Measurements from ENCODE around the gene TTC6. TPM values are rescaled to one million over a fixed set of nuclear protein-coding genes. Genes with fewer than 3 reads are reported as not detected.

The TTC6 gene
- total RNA-seq, 1 donor from 2014 or later, result 39.3 TPM

DNA sequence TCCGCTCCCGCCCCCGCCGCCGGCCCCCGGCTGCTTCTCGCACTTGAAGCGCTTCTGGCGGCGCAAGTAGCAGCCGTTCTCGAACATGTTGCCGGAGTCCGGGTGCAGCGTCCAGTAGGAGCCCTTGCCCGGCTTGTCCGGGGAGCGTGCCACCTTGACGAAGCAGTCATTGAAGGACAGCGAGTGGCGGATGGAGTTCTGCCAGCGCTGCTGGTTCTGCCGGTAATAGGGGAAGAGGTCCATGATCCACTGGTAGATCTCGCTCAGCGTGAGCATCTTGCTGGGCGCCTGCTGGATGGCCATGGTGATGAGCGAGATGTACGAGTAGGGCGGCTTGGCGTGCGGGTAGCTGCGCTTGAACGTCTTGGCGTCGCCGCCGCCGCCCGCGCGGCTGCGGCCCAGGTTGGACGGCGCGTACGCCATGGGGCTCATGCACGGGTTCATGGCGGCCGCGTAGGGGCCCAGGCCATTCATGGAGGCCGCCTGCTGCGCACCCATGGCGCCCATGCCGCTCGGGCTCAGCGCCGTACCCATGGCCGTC lies 3.4 kb upstream of the TTC6 start:
- peak overlapping the region; percentile 98 for H3K27ac Mint-ChIP-seq
- peak overlapping the region; percentile 89 for H3K4me3 Mint-ChIP-seq (ENCODE audit: low read depth)
- no peaks in the 10 kb centered on the region for H3K9me3 Mint-ChIP-seq (ENCODE audit: low read depth)
- peaks cover 37% of the 10 kb centered on the region for H3K36me3 Mint-ChIP-seq (ENCODE audit: insufficient read depth)
- H3K27me3 Mint-ChIP-seq, result no peaks in the 10 kb centered on the region
- TF ChIP-seq CTCF (IDR thresholded peaks at IDR 0.05; ENCODE audit: unreplicated experiment), result no peak
- DNase-seq (ENCODE audit: low spot score, unreplicated experiment), result no peak
- H3K4me1 Mint-ChIP-seq (ENCODE audit: low read depth), result peaks cover 40% of the 10 kb centered on the region

DNA sequence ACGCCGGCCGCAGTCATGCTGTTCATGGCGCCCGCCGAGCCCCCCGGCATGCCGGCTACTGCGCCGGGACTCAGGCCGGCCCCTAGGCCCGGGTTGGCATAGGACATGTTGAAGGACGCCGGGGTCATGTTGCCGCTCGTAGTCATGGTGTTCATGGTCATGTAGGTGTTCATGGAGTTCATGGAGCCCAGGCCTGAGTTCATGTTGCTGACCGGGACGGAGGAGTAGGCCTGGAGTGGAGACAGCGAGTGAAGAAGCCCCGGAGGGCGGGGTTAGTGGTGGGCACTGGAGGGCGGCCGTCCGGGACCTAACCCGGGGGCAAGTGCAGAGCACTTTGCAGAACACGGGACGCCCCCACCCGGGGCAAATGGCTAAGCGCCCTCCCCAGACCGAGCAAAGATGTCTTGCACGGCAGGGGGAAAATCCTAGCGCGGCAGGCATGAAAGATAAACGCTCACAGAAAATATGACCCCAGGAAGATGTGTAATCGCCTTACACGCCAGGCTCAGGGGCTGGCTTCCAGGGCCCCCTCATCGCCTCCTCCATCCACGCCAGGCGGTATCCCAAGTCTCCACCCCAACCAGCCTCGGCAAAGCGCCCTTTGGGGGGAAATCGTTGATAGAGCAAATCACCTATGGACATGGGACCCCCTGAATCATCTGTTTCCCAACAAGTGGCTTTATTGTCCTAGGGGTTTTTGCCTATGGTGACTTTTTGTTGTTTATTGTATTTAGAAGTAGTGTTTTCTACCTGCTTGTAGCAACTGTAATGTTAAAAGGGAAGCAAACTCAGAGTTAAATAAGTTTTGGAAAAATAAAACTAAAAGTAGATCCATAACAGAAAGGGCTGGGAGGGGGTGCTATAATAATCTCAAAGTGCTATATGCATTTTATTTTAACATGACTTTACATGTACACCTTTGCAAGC lies 2.7 kb upstream of the TTC6 start:
- H3K4me1 Mint-ChIP-seq (ENCODE audit: low read depth), result peaks cover 37% of the 10 kb centered on the region
- H3K27me3 Mint-ChIP-seq, result no peaks in the 10 kb centered on the region
- peak; percentile 33 for DNase-seq (ENCODE audit: low spot score, unreplicated experiment)
- peaks cover 37% of the 10 kb centered on the region for H3K36me3 Mint-ChIP-seq (ENCODE audit: insufficient read depth)
- no peaks in the 10 kb centered on the region for H3K9me3 Mint-ChIP-seq (ENCODE audit: low read depth)
- peak overlapping the region; percentile 89 for H3K4me3 Mint-ChIP-seq (ENCODE audit: low read depth)
- H3K27ac Mint-ChIP-seq, result peak overlapping the region; percentile 98
- no peak for TF ChIP-seq CTCF (IDR thresholded peaks at IDR 0.05; ENCODE audit: unreplicated experiment)

- Mint-ChIP-seq H3K36me3 (ENCODE audit: insufficient read depth) (peaks cover 32% of the 10 kb centered on the region), H3K9me3 (ENCODE audit: low read depth) (no peaks in the 10 kb centered on the region), H3K27ac (peak overlapping the region; percentile 98), H3K27me3 (no peaks in the 10 kb centered on the region), H3K4me1 (ENCODE audit: low read depth) (peaks cover 32% of the 10 kb centered on the region), H3K4me3 (ENCODE audit: low read depth) (peak overlapping the region; percentile 89)
- TF ChIP-seq CTCF (IDR thresholded peaks at IDR 0.05; ENCODE audit: unreplicated experiment), result no peak
- DNase-seq (ENCODE audit: low spot score, unreplicated experiment), result no peak
Measured at GRCh38 chr14:37593511-37594237, 1.8 kb upstream of the TTC6 start.

DNA sequence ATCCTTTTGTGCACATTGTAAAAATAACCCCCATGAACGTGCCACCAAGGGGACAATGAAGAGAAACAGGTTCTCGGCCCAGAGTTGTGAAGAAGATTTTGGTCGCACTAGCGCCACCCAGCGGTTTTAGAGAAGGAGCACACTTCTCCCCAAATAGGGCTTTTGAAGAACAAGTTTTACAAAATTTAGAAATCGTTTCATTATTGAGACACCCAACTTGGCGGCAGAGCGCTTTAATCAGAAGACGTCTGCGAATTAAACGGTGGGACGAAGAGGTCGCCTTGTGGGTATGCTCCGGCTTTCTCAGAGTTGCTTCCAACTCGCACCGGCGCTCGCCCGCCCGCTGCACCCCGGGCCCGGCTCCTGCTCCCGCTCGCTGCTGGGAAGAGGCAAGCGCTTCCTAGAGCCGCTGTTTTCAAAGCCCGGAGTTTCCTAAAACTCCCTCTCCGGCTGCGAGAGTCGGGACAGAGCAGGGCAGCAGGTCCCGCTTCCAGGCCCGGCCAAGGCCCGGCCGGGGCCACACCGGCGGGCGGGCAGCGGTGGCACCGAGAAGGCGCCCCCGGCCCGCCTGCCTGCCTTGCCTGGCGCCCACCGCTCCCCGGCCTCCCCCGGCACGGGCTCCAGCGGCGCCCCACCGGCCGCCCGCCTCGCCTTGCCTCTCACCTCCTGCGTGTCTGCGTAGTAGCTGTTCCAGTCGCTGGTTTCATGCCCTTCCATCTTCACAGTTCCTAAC lies 1.0 kb upstream of the TTC6 start:
- peak; percentile 95 for TF ChIP-seq CTCF (IDR thresholded peaks at IDR 0.05; ENCODE audit: unreplicated experiment)
- Mint-ChIP-seq H3K27ac (peak overlapping the region; percentile 98), H3K9me3 (ENCODE audit: low read depth) (no peaks in the 10 kb centered on the region), H3K4me1 (ENCODE audit: low read depth) (peaks cover 28% of the 10 kb centered on the region), H3K4me3 (ENCODE audit: low read depth) (peak overlapping the region; percentile 92), H3K36me3 (ENCODE audit: insufficient read depth) (peaks cover 26% of the 10 kb centered on the region), H3K27me3 (no peaks in the 10 kb centered on the region)
- peak; percentile 75 for DNase-seq (ENCODE audit: low spot score, unreplicated experiment)
